T-helper 1 cell treated with Interleukin-12 subunit alpha and Interleukin-12 subunit beta and Interleukin-4 antibody, amounts not matched to agents 30 ng/mL and 1 ng/mL, for 36 hours (primary cell): ENCODE measurements around the gene ERVMER34-1. TPM values are rescaled to one million over a fixed set of nuclear protein-coding genes. Genes with fewer than 3 reads are reported as not detected.

Experiments
- intact Hi-C: fragments of 100-400 bp; cut with micrococcal nuclease; formaldehyde crosslinking; loops from one replicate; pipeline ENCODE4 v1.15.1; 2024
- total RNA-seq: library from RNA; stranded (reverse); gene quantifications from 2 replicates; pipeline ENCODE4 v1.2.3, GENCODE V29; 2022

Gene ERVMER34-1, protein sequence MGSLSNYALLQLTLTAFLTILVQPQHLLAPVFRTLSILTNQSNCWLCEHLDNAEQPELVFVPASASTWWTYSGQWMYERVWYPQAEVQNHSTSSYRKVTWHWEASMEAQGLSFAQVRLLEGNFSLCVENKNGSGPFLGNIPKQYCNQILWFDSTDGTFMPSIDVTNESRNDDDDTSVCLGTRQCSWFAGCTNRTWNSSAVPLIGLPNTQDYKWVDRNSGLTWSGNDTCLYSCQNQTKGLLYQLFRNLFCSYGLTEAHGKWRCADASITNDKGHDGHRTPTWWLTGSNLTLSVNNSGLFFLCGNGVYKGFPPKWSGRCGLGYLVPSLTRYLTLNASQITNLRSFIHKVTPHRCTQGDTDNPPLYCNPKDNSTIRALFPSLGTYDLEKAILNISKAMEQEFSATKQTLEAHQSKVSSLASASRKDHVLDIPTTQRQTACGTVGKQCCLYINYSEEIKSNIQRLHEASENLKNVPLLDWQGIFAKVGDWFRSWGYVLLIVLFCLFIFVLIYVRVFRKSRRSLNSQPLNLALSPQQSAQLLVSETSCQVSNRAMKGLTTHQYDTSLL
- total RNA-seq = not detected in 2 replicates

DNA sequence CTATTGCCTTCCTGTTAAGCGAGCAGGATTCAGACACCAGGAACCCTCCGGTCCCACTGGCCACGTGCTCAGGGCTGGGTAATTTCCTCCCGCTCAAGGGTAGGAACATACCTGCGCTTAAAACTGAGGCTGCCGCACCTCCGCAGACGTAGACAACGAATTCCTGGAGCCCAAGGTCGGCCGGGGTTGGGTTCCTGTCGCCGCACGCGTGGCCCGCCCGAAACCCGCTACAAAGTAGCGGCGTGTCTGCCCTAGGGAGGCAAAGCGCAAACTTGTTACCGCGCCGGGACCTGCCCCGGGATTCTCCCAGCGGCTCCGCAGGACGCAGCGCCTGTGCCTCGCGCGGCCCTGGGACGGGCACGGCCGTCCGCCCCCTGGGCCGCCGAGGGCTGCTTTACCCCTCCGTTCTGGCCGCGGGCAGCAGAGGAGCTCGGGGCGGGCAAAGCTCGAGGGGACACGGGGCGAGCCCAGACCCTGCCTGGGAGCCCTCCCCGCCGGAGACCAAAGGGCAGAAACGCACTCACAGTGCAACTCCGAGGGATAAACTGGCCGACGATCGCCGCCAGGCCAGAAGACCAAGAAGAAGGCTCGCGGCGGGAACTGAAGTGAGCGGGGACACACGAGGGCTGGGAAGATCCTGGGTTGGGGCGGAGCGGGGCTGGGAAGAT is at the start of gene ERVMER34-1:
ERVMER34-1 (minus strand) TSS at position 607 of the 668 bp plus-strand sequence. CDS start 5,905 bp downstream, outside the sequence.
- intact Hi-C loops = no loop called here

DNA sequence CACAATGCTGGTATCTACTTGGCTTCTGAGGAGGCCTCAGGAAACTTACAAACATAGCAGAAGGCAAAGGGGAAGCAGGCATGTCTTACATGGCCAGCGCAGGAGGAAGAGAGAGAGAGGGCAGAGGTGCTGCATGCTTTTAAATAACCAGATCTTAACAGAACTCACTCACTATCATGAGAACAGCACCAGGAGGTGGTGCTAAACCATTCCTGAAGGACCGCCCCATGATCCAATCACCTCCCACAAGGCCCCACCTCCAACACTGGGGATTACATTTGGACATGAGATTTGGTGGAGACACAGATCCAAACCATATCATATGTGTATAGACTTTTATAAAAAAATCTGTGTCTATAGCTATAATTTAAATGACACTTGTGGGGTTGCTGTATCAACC is 48.6 kb upstream of the ERVMER34-1 start:
- intact Hi-C loops = no loop called here

DNA sequence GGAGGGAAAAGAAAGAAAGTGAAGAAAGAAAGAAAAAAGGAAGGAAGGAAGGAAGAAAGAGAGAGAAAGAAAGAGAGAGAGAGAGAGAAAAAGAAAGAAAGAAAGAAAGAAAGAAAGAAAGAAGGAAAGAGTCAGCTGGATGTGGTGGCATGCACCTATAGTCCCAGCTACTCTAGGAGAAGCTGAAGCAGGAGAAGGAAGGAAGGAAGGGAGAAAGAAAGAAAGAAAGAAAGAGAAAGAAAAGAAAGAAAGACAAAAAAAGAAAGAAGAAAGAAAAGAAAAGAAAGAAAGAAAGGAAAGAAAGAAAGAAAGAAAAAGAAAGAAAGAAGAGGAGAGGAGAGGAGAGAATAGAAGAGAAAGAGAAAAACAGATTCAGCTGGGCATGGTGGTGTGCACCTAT is 44.3 kb upstream of the ERVMER34-1 start:
- intact Hi-C loops = no loop called here

DNA sequence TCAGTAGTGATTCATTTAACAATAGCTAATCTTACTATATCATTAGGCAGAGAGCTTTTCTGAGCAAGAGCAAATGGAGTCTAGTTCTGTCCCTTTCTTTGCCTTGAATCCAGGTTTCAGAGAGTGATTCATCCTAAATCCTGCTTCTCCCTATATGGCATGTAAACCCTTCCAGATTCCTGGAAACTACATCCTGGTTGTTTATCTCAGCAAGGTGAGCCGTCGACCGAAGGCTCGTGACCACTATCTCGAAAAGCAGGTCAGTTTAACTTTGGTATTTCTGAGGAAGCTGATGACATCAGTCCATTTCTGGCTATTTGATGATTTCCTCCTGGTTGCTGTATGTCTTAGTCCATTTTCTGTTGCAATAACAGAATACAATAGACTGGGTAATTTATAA is 40.7 kb upstream of the ERVMER34-1 start:
- intact Hi-C loops = no loop called here

DNA sequence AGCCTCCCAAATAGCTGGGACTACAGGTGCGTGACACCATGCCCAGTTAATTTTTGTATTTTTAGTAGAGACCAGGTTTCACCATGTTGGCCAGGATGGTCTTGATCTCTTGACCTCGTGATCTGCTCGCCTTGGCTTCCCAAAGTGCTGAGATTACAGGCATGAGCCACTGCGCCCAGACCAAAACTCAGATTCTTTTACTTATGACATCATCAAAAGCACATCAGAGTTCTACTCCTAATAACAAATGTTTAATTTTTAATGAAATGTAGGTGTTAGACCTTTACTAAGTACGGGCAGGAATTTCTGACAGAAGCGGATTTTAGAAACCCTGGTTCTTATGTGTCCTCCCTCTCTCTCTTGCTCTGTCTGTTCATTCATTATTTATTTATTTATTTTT is 38.5 kb upstream of the ERVMER34-1 start:
- intact Hi-C loops = no loop called here

DNA sequence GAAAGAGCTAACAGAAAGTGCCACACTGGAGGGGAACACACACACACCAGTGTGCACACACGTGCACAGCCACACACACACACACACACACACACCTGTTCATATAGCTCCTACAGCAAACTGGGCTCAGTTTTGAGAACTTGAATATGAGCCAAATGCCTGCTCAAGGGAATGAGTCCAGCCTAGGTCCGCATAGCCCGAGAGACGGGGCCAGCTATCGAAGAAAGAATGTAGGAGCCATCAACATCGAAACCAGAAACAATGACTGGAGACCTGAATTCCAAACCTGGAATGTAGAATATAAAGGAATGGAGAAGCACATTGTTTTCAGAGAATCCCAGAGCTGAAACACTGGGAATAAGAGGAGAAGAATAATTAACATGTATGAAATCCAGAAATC is 37.6 kb upstream of the ERVMER34-1 start:
- intact Hi-C loops = no loop called here

DNA sequence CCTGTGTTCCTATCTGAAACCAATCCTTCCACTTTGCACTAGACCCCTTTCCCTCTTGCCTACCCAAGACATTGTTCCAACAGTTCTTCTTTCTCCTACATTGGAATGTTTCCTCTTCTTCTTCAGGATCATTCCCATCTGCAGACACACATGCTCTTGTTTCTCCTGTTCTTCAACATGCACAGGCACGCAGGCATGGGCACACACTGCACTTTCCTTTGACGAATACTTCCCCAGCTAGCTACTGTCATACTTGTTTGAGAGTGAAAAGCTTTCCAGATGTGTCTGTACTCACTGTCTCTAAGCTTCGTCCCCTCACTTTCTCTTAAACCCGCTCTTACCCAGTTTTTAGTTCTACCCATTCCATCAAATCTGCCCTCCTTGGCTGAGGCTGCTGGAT is 31.8 kb upstream of the ERVMER34-1 start:
- intact Hi-C loops = no loop called here

DNA sequence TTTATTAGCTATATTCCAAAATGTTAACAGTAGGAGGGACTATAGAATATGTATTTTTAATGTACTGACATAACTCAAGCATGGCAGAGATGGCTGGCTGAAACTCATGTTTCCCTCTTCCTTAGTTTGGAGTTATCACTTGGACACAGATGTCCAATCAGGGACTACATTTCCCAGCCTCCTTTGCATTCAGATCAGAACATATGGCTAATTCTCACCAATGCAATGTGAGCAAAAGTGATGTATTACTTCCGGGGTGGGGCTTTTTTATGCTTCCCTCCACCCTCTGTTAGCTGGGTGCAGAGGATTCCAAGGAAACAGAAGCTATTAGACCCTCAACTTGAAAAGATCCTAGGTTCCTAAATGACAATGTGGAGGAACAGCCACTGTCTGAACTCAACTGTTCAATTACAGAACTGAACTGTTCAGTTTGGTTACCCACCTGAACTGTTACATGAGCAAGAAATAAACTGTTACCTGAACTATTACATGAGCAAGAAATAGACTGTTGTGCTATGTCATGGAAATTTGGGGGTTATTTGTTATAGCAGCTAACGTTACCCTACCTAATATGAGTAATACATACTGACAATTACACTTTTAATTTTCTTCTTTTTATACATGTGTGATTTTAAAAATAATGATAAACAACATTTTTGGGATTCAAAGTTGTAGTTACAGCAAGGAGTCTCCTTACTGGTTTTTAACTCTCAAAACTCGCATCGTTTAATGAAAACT is 29.6 kb upstream of the ERVMER34-1 start:
- intact Hi-C loops = no loop called here

DNA sequence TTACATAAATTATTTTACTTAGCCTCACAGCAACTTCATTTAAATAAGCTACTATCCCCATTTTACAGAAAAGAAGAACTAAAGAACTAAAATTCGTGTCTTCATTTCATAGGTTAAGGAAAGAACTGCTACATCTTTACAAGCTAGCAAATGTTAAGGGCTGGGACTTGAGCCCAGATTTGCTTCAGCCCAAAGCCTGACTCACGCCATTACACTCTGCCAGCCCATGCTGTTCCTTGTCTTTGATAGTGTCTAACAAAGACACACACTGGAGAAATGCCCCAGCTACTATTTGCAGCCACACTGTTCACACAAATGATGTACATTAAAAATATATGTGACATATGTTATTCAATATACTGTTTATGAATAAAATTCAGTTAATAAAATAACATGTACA is 29.0 kb upstream of the ERVMER34-1 start:
- intact Hi-C loops = no loop called here

DNA sequence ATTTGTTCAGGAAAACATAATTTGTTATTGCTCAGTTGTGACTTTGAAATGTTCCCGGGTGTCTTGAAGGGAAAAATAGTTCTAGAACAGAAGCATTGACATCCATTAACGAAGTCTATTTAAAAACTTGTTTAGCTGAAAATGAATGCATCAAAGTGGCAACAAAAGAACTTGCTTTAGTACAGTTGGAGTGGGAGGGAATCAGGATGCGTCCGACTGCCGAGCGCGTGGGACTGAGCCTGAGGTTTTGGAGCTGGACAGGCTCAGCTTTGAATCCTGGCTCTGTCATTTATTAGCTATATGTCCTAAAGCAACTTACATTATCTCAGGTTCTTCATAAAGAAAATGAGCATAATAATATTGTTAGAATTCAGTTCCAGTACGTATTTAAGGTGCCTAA is 9.0 kb upstream of the ERVMER34-1 start:
- intact Hi-C loops = no loop called here

DNA sequence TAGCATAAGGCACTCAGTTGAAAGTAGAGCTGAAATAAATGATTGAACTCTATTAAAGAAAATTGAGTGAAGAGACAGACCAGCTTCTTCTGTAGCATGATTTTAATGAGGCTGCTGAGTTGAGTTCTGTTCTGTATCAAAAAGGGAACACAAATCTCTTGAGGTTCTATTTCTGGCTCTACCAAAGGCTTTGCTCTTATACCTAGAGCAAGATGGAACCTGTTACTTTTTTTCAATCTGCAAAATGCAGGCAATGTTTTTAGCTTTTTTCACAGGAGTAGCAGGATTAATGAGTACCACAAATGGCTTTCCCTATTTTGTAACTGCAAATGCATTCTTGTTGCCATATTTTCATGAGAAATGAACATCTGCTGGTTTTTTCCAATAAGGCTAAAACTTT is 4.2 kb upstream of the ERVMER34-1 start:
- intact Hi-C loops = no loop called here

DNA sequence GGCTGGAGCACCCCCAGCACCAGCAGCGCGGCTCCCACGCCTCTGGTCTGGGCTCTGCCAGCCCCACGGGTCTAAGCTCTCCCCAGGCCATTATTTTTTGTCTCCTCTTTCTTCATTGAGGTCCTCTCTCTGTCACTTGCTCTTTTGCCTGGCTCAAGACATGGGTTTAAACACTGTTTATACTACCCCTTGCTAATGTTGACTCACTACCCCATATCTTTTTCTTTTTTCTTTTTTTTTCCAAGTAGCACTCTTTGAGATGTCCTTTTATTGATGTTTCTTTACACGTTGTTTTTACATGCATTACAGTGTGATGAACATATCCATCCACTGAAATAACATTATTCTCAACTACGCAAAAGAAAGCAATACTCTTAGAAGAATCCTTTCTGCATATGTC is 1.7 kb upstream of the ERVMER34-1 start:
- intact Hi-C loops = no loop called here

DNA sequence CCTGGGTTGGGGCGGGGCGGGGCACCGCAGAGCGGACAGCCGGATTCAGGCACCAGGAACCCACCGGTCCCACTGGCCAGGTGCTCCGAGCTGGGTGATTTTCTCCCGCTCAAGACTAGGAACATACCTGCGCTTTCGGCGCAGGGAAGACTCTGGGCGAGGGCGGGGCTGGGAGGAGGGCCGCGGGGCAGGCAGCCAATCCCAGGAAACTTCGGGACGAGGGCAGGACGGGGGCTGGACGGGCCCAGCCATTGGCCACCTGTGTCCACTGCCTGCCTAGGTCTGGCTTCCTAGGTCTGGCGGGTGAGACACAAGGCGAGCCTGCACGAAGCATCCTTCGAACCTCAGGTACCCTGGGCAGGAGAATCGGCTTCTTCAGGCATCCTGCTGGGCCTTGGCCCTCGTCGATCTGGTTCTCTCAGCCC is 274 bp upstream of the ERVMER34-1 start:
- intact Hi-C loops = no loop called here

DNA sequence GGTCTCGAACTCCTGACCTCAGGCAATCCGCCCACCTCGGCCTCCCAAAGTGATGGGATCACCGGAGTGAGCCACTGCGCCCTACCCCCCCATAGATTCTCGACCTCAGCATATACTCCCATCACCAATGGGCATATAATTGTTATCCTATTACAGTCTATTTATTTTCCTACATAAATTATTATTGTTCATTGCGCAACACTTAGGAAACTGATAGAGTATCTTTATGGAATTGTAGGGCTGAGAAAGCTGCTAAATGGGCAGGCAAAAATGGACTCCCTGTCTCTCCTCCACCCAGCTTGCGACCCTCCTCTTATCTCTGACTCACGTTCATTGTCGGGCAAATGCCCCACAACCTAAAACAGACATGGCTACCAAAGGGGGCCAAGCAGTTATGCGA is 1.0 kb downstream of the ERVMER34-1 start:
- intact Hi-C loops = no loop called here

DNA sequence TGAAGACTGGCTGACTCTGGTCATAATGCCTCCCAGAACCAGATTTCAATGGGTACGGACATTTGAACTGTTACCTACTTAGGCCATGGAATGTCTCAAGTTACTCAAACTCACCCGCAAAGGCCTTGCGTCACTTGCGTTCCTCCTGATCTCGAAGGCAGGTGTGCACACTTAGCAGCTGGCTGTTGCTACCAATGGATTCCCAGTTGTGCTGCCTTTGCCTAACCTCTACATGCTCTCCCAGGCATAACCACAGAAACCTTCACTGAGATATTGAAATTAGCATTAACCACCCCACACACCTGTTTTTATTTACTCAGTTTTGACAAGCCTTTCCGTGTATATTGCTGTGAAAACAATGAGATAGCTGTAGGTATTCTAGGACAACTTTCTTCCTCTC is 2.8 kb downstream of the ERVMER34-1 start:
- intact Hi-C loops = no loop called here

DNA sequence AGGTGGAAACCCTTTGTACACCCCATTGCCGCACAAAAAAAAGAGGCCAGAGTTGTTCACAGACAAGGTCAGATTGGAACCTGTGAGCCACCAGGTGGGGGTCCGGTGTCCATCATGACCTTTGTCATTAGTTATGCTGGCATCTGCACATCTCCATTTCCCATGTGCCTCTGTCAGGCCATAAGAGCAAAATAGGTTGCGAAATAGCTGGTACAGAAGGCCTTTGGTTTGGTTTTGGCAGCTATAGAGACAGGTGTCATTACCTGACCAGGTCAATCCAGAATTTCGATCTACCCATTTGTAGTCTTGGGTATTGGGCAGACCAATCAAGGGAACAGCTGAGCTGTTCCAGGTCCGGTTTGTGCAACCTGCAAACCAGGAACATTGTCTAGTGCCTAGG is 6.6 kb downstream of the ERVMER34-1 start:
- intact Hi-C loops = no loop called here

DNA sequence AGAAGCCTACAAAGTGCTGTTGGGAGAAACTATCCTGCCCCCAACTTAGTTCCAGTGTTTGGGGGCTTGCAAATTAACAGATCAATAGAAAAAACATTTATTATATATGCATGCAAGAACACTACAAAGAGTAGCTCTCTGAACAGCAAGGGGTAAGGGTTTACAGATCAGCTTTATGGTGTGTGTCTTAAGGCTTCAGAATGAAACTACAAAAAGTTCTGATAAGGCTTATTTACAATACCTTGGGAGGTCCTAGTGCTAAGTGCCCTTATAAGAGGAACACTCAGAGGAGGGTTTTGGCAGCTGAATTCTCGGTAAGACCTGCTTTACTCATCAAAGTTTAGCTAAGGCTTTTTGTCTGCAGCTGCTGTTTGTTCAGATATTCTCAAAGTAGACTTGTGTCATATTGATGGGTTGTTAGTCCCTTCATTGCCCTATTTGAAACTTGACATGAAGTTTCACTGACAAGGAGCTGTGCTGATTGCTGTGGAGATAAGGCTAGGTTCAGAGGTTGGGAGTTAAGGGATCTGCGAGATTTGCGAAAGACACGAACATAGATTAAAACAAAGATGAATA is 7.7 kb downstream of the ERVMER34-1 start:
- intact Hi-C loops = no loop called here

DNA sequence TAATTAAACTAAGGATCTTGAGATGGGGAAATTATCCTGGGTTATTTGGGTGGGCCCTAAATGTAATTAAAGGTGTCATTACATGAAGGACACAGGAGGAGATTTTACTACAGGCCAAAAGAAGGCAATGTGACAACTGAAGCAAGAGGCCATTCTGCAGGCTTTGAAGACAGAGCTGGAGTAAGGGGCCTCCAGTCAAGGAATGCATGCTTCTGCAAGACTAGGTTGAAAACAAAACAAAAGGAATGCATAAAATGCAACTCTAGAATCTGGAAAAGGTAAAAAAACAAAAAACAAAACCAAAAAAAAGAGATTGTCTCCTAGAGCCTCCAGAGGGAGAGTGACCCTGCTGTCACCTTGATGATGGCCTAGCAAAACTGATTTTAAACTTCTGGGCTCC is 21.6 kb downstream of the ERVMER34-1 start:
- intact Hi-C loops = no loop called here

DNA sequence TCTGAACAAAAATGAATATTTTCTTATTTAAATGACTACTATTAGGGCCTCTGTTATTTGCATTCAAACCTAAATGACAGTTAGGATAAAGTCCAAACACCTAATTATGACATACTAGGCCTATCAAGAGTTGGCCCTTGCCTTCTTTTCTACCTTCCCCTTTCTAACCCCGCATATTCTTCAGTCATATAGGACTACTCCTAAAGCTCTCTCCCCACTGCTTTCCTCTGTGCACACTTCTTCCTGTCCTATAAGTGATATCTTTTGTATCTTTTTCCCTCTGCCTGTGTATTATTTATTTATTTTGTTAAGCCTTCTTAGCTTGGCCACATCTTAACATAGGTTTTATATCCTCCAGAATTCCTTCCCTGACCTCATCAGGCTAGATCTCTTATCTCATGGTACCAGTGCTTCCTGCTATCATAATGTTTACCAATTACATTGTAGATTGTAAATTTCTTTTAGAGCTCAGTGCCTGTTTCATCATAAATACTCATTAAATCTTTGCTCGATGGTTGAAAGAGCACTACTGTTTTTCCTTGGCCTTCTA is 22.5 kb downstream of the ERVMER34-1 start:
- intact Hi-C loops = no loop called here

DNA sequence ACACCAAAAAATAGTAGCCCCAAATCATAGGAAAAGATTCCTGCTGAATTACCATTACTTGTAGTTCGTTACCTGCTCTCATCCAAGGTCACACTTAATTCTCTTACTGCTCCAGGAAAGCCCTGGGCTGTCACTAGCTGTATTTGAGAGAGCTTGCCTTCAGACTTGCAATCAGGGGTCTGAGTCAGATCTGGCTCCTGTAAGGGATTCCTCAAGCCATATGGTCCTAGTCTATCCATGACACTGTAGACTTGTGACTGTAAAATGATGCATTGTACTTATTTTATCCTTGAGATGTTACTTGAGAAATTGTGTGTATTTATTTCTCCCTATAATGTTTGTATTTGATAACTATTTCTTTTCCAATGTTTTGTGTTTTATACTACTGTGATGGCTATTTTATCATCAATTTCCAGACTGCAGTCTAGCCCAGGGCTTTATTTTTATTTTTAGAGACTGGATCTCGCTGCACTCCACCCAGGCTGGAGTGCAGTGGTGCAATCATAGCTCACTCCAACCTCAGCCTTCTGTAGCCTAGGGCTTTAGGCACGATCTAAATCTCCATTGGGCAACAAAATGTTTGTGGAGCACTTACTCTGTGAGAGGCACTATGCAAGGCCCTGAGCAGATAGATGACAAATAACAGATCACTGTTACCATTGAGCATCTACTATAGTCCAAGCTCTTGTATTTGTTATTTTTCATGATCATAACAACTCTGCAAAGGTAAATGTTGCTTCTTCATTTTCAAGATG is 24.2 kb downstream of the ERVMER34-1 start:
- intact Hi-C loops = no loop called here
